PC-9 (cell line): ENCODE results near the gene CPED1.

ENCODE experiments used
- EZH2 ChIP-seq: fragments of 200-600 bp; sonication (generic); IDR thresholded peaks from 2 replicates; pipeline ENCODE4 v1.8.0; 2017; ENCODE audit warnings: antibody characterized with exemption, low read depth
- TF ChIP-seq, protein P1 (sequence below): fragments of 200-600 bp; sonication (generic); conservative IDR thresholded peaks from 2 replicates; pipeline ENCODE4 v1.6.1; 2017; ENCODE audit warnings: mixed run types, antibody characterized with exemption, mild to moderate bottlenecking, moderate library complexity

DNA sequence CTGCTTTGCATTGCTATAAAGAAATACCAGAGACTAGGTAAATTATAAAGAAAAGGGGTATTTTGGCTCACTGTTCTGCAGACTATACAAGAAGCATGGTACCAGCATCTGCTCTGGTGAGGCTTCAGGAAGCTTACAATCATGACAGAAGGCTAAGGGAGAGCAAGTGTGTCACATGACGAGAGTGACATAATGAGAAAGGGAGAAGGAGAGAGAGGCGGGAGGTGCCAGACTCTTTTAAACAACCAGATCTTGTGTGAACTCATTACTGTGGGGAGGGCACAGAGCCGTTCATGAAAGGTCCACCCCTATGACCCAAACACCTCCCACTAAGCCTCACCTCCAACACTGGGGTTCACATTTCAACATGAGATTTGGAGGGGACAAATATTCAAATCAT, 281.3 kb downstream of the CPED1 start:
- TF ChIP-seq, protein P1, sequence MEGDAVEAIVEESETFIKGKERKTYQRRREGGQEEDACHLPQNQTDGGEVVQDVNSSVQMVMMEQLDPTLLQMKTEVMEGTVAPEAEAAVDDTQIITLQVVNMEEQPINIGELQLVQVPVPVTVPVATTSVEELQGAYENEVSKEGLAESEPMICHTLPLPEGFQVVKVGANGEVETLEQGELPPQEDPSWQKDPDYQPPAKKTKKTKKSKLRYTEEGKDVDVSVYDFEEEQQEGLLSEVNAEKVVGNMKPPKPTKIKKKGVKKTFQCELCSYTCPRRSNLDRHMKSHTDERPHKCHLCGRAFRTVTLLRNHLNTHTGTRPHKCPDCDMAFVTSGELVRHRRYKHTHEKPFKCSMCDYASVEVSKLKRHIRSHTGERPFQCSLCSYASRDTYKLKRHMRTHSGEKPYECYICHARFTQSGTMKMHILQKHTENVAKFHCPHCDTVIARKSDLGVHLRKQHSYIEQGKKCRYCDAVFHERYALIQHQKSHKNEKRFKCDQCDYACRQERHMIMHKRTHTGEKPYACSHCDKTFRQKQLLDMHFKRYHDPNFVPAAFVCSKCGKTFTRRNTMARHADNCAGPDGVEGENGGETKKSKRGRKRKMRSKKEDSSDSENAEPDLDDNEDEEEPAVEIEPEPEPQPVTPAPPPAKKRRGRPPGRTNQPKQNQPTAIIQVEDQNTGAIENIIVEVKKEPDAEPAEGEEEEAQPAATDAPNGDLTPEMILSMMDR, result no peak
- TF ChIP-seq EZH2, result no peak
